Endodermal cell (in vitro differentiated cells): ENCODE data around the gene ARHGEF9. TPM values are rescaled to one million over a fixed set of nuclear protein-coding genes. Genes with fewer than 3 reads are reported as not detected.
A peak's percentile ranks its signal among the peaks of the same experiment; 100 is the strongest.

Experiments used
- DNase-seq: peaks from one replicate; pipeline ENCODE4 v3.0.0-alpha.2; 2017
- H3K27ac ChIP-seq: 2 replicates; pipeline ENCODE4 v1.5.1; 2013; ENCODE audit warnings: mild to moderate bottlenecking, low read depth, low read length, moderate library complexity
- H3K27me3 ChIP-seq: 2 replicates; pipeline ENCODE4 v1.6.1; 2013; ENCODE audit warnings: mild to moderate bottlenecking, low read length, moderate library complexity; ENCODE audit not compliant: insufficient read depth, control insufficient read depth, poor library complexity, severe bottlenecking
- H3K36me3 ChIP-seq: 2 replicates; pipeline ENCODE4 v1.7.0; 2013; ENCODE audit warnings: mild to moderate bottlenecking, low read length, moderate library complexity; ENCODE audit not compliant: control insufficient read depth, insufficient read depth
- H3K4me1 ChIP-seq: one replicate; pipeline ENCODE4 v1.7.0; 2013; ENCODE audit warnings: low read length; ENCODE audit not compliant: control insufficient read depth, insufficient read depth
- H3K4me3 ChIP-seq: 2 replicates; pipeline ENCODE4 v1.5.1; 2013; ENCODE audit warnings: mild to moderate bottlenecking, low read length, moderate library complexity
- H3K9ac ChIP-seq: 2 replicates; pipeline ENCODE4 v1.6.1; 2013; ENCODE audit warnings: mild to moderate bottlenecking, low read length, moderate library complexity; ENCODE audit not compliant: poor library complexity, severe bottlenecking; ENCODE audit errors: extremely low read depth
- H3K9me3 ChIP-seq: 2 replicates; pipeline ENCODE4 v1.6.1; 2013; ENCODE audit warnings: mild to moderate bottlenecking, low read length, moderate library complexity; ENCODE audit not compliant: control insufficient read depth
- H3K27ac Mint-ChIP-seq: 2 replicates; pipeline ENCODE4 v1.8.0; 2020; ENCODE audit warnings: mixed read lengths
- H3K27me3 Mint-ChIP-seq: 2 replicates; pipeline ENCODE4 v1.8.0; 2021; ENCODE audit warnings: mild to moderate bottlenecking, mixed read lengths; ENCODE audit not compliant: insufficient read depth
- H3K36me3 Mint-ChIP-seq: 2 replicates; pipeline ENCODE4 v1.8.0; 2020; ENCODE audit warnings: low read depth, mixed read lengths
- H3K4me1 Mint-ChIP-seq: 2 replicates; pipeline ENCODE4 v1.8.0; 2020; ENCODE audit warnings: mixed read lengths
- H3K4me3 Mint-ChIP-seq: 2 replicates; pipeline ENCODE4 v1.8.0; 2020; ENCODE audit warnings: mild to moderate bottlenecking, moderate library complexity, mixed read lengths
- H3K9me3 Mint-ChIP-seq: 2 replicates; pipeline ENCODE4 v1.8.0; 2020; ENCODE audit warnings: mild to moderate bottlenecking, mixed read lengths
- CTCF ChIP-seq: fragments of 200-600 bp; sonication (generic); conservative IDR thresholded peaks from 2 replicates; pipeline ENCODE4 v1.5.0; 2021; ENCODE audit warnings: antibody characterized with exemption, mild to moderate bottlenecking
- whole genome bisulfite sequencing, 2 experiments: methylation state at CpG; one replicate each; pipeline versions ENCODE4 v1.1.5 to v1.1.7; 2013; ENCODE audit warnings: missing lambda C conversion rate in 2 of 2, mixed read lengths in 1 of 2; ENCODE audit not compliant: insufficient coverage in 1 of 2, insufficient read length in 1 of 2; 5-methylcytosine and 5-hydroxymethylcytosine counted together
- total RNA-seq, 2 donors: library from RNA; stranded (reverse); fragmentation: NEBNext Ultra II Directional in 1 of 2; extraction: Animal tissue kit (Norgen Biotek cat#: 25700) in 1 of 2; gene quantifications; 2 replicates in 1 of 2; 3 replicates in 1 of 2; pipeline ENCODE4 v1.2.1, GENCODE V29; 2021

ARHGEF9 gene
- total RNA-seq, 2 donors from 2014 or later = 12.2 to 16.8 TPM

- no peak overlapping the region for H3K4me3 ChIP-seq
- no peaks in the 10 kb centered on the region for H3K9me3 ChIP-seq
- Mint-ChIP-seq H3K4me1 (peaks cover 17% of the 10 kb centered on the region), H3K9me3 (peaks cover 36% of the 10 kb centered on the region), H3K27ac (no peak overlapping the region), H3K4me3 (no peak overlapping the region), H3K27me3 (no peaks in the 10 kb centered on the region), H3K36me3 (peaks cover 5% of the 10 kb centered on the region)
- H3K4me1 ChIP-seq = no peaks in the 10 kb centered on the region
- peak; percentile 48 for DNase-seq
- WGBS, 2 experiments = no CpG with 5 or more reads among the region's 2 CpGs
- no peaks in the 10 kb centered on the region for H3K27me3 ChIP-seq
- no peak overlapping the region for H3K27ac ChIP-seq
- H3K36me3 ChIP-seq = peaks cover 5% of the 10 kb centered on the region
- H3K9ac ChIP-seq = no peak overlapping the region
- no peak for TF ChIP-seq CTCF
These were observed 71.5 kb downstream of the ARHGEF9 start for GRCh38 chrX:63713526-63713925.

- Mint-ChIP-seq H3K9me3 (peaks cover 41% of the 10 kb centered on the region), H3K4me1 (peaks cover 12% of the 10 kb centered on the region), H3K27me3 (no peaks in the 10 kb centered on the region), H3K27ac (no peak overlapping the region), H3K36me3 (peaks cover 15% of the 10 kb centered on the region), H3K4me3 (no peak overlapping the region)
- no peak for TF ChIP-seq CTCF
- 89% methylated on average over 2 of the region's 2 CpGs; no CpG with 5 or more reads in 1 of the 2 experiments for whole genome bisulfite sequencing, 2 experiments
- Histone ChIP-seq H3K27ac (no peak overlapping the region), H3K4me1 (no peaks in the 10 kb centered on the region), H3K36me3 (peaks cover 7% of the 10 kb centered on the region), H3K9me3 (peaks cover 6% of the 10 kb centered on the region), H3K27me3 (no peaks in the 10 kb centered on the region), H3K9ac (no peak overlapping the region), H3K4me3 (no peak overlapping the region)
- DNase-seq = no peak
These were observed 76.2 kb downstream of the ARHGEF9 start for GRCh38 chrX:63708801-63709200.

- Histone ChIP-seq H3K36me3 (peaks cover 36% of the 10 kb centered on the region), H3K9me3 (peaks cover 8% of the 10 kb centered on the region), H3K27ac (no peak overlapping the region), H3K27me3 (no peaks in the 10 kb centered on the region), H3K9ac (no peak overlapping the region), H3K4me1 (no peaks in the 10 kb centered on the region), H3K4me3 (no peak overlapping the region)
- Mint-ChIP-seq H3K36me3 (peaks cover 30% of the 10 kb centered on the region), H3K27me3 (no peaks in the 10 kb centered on the region), H3K27ac (no peak overlapping the region), H3K4me3 (no peak overlapping the region), H3K9me3 (peaks cover 48% of the 10 kb centered on the region), H3K4me1 (no peaks in the 10 kb centered on the region)
- no peak for DNase-seq
- 86% methylated on average over 1 of the region's 1 CpG; no CpG with 5 or more reads in 1 of the 2 experiments for WGBS, 2 experiments
- TF ChIP-seq CTCF = no peak
These were observed 82.5 kb downstream of the ARHGEF9 start for GRCh38 chrX:63702556-63702955.
